ENCODE measurements around the gene DAZAP1.

DAZAP1 gene

DNA sequence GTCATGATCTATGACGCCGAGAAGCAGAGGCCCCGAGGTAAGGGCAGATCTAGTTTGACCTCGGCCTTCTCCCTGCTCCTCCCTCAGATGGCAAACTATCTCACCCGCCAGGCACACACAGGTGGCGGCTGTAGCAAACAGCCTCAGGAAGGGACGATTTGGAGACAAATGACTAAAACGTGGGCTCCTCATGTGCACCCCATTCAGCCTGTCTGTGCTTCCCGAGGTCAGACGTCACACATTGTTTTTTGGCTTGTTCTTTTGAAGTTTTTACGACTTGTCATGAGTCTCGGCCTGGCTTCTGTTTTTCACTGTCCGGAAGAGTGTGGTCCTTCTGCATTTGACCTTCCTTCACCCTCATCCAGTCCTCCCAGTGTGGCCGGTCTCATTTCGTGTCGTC lies 15.0 kb downstream of the DAZAP1 start:
- ChIA-PET POLR2A (interaction anchor here (0.6 kb wide), 1 partner anchor 351 kb away, joined by 3 read pairs; no protein-coding TSS in a partner anchor), CTCF (interaction anchor here (0.8 to 2.6 kb wide), 3 partner anchors 15 to 21 kb away, joined by 3 to 8 read pairs (median 5); no protein-coding TSS in a partner anchor)
- DNase-seq (ENCODE audit: low read depth, low spot score) = no peak
- no peak for TF ChIP-seq CTCF (IDR thresholded peaks at IDR 0.05; ENCODE audit: insufficient read depth, low read length, missing control alignments)
- H3K4me3 ChIP-seq (ENCODE audit: low read depth, low read length) = no peak overlapping the region

DNA sequence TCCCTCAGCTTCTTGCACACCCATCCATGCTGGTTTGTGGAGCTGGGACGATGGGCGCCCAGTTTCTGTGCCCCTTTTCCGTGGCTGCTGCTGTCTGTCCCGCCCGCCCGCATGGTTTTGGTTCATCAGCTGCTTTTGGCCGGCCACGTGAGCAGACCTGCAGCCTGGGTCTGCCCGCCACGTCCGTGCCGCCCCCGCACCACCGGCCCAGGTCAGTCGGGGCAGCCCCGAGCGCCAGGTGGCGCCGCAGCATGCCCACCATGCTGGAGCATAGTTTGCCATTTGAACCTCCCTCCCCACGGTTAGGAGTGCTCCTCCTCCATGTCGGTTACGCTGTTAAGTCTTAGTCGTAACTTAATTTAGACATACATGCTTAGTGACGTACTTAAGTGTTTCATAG lies 15.6 kb downstream of the DAZAP1 start:
- DNase-seq (ENCODE audit: low read depth, low spot score) = no peak
- no peak overlapping the region for H3K4me3 ChIP-seq (ENCODE audit: low read depth, low read length)
- ChIA-PET POLR2A (no interaction called here), CTCF (interaction anchor here (0.8 to 2.6 kb wide), 3 partner anchors 14 to 20 kb away, joined by 3 to 8 read pairs (median 5); no protein-coding TSS in a partner anchor)
- no peak for TF ChIP-seq CTCF (IDR thresholded peaks at IDR 0.05; ENCODE audit: insufficient read depth, low read length, missing control alignments)

DNA sequence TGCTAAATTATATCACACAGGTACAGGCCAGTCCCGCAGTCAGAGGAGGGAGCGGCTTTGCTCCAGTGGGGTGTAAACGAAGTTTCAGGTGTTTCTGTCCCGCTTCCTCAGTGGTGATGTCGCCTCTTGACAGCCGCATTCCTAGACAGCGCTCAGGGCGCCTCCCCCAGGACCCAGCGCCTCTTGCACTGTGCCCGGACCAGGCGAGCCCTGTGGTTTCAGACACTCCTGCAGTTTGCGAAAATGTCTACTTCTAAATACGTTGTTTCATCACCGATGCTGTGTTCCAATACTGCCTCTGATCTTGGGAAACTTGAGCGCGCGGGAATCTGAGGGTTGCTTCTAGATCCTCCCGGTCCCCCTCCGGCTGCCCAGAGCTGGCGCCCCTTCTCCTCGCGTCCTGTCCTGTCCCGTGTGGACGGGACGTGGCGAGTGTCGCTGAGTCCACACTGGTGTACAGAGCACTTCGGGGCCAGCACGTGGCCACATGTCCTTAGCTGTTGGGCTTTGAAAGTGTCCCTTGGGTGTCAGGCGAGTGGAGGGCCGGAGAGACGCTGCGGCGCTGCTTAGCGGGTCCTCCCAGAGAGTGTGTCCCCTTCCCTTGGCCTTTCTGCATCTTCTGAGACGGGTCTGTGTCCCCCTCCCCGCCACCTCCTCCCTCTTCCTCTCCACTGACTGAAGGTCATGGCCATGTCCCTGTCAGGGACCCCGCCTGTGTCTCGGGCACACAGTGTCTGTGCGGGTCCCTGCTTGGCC lies 16.2 kb downstream of the DAZAP1 start:
- ChIA-PET POLR2A (no interaction called here), CTCF (interaction anchor here (1.0 to 2.6 kb wide), 4 partner anchors 10 to 20 kb away, joined by 4 to 8 read pairs (median 4); no protein-coding TSS in a partner anchor)
- H3K4me3 ChIP-seq (ENCODE audit: low read depth, low read length) = no peak overlapping the region
- no peak for TF ChIP-seq CTCF (IDR thresholded peaks at IDR 0.05; ENCODE audit: insufficient read depth, low read length, missing control alignments)
- no peak for DNase-seq (ENCODE audit: low read depth, low spot score)

GRCh38 chr19:1424192-1424955 lies 17.0 kb downstream of the DAZAP1 start:
- POLR2A ChIA-PET = interaction anchor here (0.6 kb wide), 1 partner anchor 188 kb away, joined by 3 read pairs; no protein-coding TSS in a partner anchor
- DNase-seq (ENCODE audit: low read depth, low spot score) = no peak
- TF ChIP-seq CTCF (IDR thresholded peaks at IDR 0.05; ENCODE audit: insufficient read depth, low read length, missing control alignments) = no peak
- no peak overlapping the region for H3K4me3 ChIP-seq (ENCODE audit: low read depth, low read length)
- CTCF ChIA-PET = interaction anchor here (1.0 to 1.9 kb wide), 4 partner anchors 9 to 22 kb away, joined by 4 to 6 read pairs (median 4); no protein-coding TSS in a partner anchor

GRCh38 chr19:1425102-1425837 lies 17.9 kb downstream of the DAZAP1 start:
- POLR2A ChIA-PET = no interaction called here
- CTCF ChIA-PET = interaction anchor here (1.9 kb wide), 1 partner anchor 23 kb away, joined by 6 read pairs; no protein-coding TSS in a partner anchor
- no peak for DNase-seq (ENCODE audit: low read depth, low spot score)
- no peak overlapping the region for H3K4me3 ChIP-seq (ENCODE audit: low read depth, low read length)
- no peak for TF ChIP-seq CTCF (IDR thresholded peaks at IDR 0.05; ENCODE audit: insufficient read depth, low read length, missing control alignments)
